ENCODE data around the gene CCDC60.

DNA sequence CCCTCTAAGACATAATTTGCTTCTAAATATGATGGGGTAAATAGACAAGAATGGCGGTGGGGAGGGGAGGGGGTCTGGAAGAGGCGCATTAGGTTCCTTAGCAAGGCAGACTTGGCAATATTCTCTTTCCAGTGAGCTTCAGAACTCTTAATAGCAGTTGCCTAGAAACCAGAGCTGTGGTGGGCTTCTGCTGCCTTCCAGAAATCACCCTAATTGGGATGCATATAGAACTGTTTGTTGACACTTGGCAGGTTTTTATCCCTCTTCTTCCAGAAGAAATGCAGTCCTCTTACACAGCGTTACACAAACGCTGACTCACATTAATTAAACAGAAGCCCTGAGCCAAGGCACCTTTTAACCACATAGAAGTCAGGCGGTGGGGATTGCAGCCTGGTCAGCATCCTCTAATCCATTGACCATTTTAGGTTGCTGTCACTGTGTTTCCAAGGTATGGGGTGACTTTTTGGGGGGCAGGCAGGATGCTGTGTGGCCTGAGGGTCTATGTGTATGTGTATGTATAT, 114.1 kb downstream of the CCDC60 start:
- TF ChIP-seq, protein P1, sequence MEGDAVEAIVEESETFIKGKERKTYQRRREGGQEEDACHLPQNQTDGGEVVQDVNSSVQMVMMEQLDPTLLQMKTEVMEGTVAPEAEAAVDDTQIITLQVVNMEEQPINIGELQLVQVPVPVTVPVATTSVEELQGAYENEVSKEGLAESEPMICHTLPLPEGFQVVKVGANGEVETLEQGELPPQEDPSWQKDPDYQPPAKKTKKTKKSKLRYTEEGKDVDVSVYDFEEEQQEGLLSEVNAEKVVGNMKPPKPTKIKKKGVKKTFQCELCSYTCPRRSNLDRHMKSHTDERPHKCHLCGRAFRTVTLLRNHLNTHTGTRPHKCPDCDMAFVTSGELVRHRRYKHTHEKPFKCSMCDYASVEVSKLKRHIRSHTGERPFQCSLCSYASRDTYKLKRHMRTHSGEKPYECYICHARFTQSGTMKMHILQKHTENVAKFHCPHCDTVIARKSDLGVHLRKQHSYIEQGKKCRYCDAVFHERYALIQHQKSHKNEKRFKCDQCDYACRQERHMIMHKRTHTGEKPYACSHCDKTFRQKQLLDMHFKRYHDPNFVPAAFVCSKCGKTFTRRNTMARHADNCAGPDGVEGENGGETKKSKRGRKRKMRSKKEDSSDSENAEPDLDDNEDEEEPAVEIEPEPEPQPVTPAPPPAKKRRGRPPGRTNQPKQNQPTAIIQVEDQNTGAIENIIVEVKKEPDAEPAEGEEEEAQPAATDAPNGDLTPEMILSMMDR (IDR thresholded peaks at IDR 0.05; ENCODE audit: low read depth, low read length, poor library complexity, severe bottlenecking): no peak
- TF ChIP-seq EZH2phosphoT487 (IDR thresholded peaks at IDR 0.05; ENCODE audit: borderline replicate concordance, low read length): no peak

Data from DOHH2 (cell line).